GM08714 (cell line): ENCODE measurements around the gene SCLY.
A peak's percentile ranks its signal among the peaks of the same experiment; 100 is the strongest.

Source experiments
- H3K4me3 ChIP-seq: fragments of 200-500 bp; sonication (Bioruptor generic); 2 replicates; pipeline ENCODE4 v1.5.1; 2014; ENCODE audit warnings: mild to moderate bottlenecking, low read length, inconsistent platforms
- ZNF274 ChIP-seq: IDR thresholded peaks from 2 replicates; pipeline ENCODE4 v1.6.1; 2012; ENCODE audit warnings: mild to moderate bottlenecking, low read depth, low read length

The SCLY gene

GRCh38 chr2:238060542-238061314 is at the start of gene SCLY:
Gene SCLY, plus strand, starts transcription at chr2:238061001. Its CDS starts 54 bp downstream, at chr2:238061055.
- peak within 1 kb of the TSS; percentile 96 for H3K4me3 ChIP-seq
- TF ChIP-seq ZNF274 = no peak

DNA sequence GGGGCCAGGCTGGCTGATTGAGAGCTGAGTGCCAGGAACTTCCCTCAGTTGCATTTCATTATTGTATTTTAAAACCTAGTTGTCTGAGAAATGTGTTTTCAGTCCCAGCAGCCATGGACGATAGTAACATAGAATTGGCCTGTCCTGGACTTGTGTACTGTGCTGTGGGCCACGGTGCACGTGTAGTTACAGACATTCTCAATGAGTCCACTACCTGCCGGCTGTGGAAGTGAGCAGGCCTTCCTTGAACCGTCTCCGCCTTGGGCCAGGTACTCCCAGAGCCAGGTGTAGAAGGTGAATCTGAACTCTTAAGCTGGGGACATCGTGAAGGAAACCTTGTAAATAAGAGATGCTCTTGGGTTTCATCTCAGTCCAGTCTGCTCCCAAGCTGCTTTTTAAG is 47.0 kb upstream of the SCLY start:
- TF ChIP-seq ZNF274 = no peak
- no peak overlapping the region for H3K4me3 ChIP-seq

DNA sequence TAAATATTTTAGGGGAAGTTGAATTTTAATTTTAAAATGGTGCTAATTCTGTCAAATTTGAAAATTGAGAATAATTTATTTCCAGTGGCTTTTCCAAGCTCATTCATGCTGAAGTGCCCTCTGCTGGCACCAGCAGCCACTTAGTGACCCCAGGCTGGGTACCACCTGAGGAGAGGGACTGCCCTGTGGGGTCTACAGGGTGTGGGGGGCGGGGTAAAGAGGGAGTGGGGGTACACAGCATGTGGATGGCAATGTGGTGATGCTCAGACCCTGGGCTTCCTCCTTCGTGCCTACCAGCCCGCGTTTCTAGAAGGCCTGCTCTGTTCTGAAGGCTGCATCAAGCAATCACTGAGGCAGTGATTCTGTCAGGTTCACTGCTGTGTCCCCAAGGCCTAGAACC is 45.1 kb upstream of the SCLY start:
- H3K4me3 ChIP-seq = no peak overlapping the region
- TF ChIP-seq ZNF274 = no peak

GRCh38 chr2:238016526-238016925 is 44.3 kb upstream of the SCLY start:
- TF ChIP-seq ZNF274 = no peak
- no peak overlapping the region for H3K4me3 ChIP-seq

GRCh38 chr2:238019962-238020361 is 40.8 kb upstream of the SCLY start:
- no peak overlapping the region for H3K4me3 ChIP-seq
- no peak for TF ChIP-seq ZNF274

- no peak for TF ChIP-seq ZNF274
- no peak overlapping the region for H3K4me3 ChIP-seq
These were observed 40.0 kb upstream of the SCLY start for GRCh38 chr2:238020816-238021215.

- H3K4me3 ChIP-seq = no peak overlapping the region
- no peak for TF ChIP-seq ZNF274
These were observed 39.5 kb upstream of the SCLY start for GRCh38 chr2:238021327-238021726.

- H3K4me3 ChIP-seq = no peak overlapping the region
- TF ChIP-seq ZNF274 = no peak
These were observed 38.1 kb upstream of the SCLY start for GRCh38 chr2:238022594-238023157.

DNA sequence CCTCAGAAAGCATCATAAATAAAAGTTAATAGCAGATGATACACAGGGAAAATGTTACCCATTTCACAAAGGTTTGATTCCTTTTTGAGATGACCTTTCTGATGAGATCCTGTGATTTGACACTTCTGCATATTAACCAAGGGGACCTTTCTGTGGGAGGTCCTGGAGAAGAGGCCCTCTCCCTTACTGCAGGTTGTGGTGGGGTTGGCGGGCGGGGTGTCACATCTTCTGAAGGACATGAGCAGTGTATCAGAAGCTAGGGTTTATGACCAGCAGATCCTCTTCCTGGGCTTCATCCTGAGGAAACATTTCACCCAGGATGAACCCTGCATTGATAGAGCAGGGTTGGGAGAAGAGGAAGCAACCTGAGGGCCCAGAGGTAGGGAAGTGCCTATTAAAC is 37.2 kb upstream of the SCLY start:
- no peak for TF ChIP-seq ZNF274
- H3K4me3 ChIP-seq = no peak overlapping the region

- H3K4me3 ChIP-seq = no peak overlapping the region
- no peak for TF ChIP-seq ZNF274
These were observed 35.8 kb upstream of the SCLY start for GRCh38 chr2:238024986-238025385.

DNA sequence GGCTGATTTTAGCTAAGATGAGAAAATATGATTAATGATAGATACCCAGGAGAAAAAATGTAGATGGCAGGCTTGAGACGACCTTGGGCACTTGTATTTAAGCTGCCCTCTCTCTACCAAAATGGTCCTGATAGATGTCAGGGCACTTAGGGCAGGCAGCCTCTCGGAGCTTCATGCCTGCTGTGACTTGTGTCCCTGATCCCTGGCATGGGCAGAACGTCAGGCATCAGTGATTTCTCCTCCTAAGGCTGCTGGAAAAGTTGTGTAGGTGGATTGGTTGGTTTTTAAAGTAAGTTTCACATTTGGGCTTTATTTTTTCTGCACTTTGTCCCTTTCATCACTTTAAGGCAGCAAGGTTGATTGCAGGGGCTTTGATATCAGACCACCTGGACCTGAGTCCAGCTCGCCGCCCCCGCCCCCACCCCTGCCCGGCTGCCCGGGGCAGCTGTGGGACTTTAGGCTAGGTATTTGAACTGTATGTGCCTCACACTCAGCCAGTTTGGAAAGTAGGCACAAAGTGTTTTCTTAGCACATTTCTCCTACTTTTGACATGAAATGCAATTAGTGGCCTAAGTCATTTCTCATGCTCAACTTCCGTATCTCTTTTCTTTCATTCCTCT is 35.0 kb upstream of the SCLY start:
- TF ChIP-seq ZNF274 = no peak
- no peak overlapping the region for H3K4me3 ChIP-seq

DNA sequence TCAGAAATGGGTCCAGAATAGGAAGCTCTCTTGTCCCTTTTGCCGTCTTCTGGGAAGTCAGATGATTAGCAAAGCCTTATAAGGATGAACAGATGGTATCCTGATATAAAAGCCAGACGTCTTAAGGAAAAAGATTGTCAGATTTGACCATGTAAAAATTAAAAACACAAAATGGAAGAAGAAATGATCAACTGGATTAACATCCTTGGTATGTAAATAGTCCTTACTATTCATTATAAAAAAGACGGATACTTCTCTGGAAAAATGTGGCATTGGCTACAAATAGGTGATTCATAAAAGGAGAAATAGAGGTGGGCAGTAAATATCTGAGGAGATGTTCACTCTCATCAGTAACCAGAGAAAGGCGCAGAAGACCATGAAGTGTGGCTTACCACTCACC is 33.7 kb upstream of the SCLY start:
- TF ChIP-seq ZNF274 = no peak
- H3K4me3 ChIP-seq = no peak overlapping the region

DNA sequence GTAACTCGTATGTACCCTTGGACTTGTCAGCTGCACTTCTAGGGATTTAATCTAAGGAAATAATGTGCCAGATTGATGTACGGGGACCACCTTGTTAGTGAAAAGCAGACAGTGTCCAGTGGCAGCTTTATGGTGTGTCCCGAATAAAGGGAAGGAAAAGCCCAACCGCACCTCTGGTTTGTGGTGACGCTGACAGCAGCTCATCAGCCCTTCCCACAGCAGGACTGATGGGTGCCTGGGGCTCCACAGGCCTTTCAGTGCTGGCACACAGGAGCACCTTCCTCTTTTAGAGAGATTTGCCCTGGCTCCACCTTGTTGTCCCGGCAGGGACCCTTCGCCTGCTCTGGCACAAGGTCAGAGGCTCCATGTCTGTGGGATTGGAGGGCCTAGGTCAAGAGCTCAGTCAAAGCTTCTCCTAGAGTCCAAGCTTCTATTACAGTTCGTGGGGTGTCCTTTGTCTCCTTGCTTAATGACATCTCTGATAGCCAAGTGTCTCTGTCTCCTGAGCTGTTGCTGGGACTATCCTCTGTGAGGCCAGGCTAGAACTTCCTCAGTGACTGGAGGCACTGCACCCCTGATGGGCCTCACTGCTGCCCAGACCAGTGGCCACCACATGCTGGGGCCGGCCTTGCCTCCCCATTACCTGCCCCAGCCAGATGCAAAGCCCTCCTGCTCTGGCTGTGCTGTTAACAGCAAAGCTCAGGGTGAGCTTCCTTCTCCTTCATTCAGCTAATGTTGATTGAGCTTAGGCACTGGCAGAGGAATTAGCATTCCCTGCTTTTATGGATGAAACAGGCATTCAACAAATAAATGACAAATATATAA is 33.0 kb upstream of the SCLY start:
- H3K4me3 ChIP-seq = no peak overlapping the region
- no peak for TF ChIP-seq ZNF274

DNA sequence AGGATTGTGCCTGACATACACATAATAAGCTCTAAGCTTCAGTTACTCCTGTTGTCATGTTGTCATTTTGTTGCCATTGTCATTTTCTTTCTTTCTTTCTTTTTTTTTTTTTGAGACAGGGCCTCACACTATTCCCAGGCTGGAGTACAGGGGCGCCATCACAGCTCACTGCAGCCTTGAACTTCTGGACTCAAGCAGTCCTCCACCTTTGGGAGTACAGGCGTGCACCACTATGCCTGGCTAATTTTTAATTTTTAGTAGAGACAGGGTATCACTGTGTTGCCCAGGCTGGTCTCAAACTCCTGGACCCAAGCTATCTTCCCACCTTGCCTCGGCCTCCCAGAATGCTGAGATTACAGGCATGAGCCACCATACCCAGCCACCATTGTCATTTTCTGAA is 30.9 kb upstream of the SCLY start:
- TF ChIP-seq ZNF274 = no peak

More for the DNA sequence above, 30.9 kb upstream of the SCLY start:
- no peak overlapping the region for H3K4me3 ChIP-seq
